Panc1 (cell line): ENCODE data around the gene CLSTN3.
"Not testable (repeated sequence)": the region's sequence is repeated elsewhere in the genome, so short reads cannot be mapped to it uniquely, and the experiment has no call there.

Experiments used
- POLR2AphosphoS5 ChIP-seq: IDR thresholded peaks from 2 replicates; pipeline ENCODE4 v1.6.1; 2012; ENCODE audit warnings: mild to moderate bottlenecking, low read depth, low read length, moderate library complexity
- SIN3A ChIP-seq: IDR thresholded peaks from 2 replicates; pipeline ENCODE4 v1.6.1; 2012; ENCODE audit warnings: low read depth, mild to moderate bottlenecking, low read length, moderate library complexity, borderline replicate concordance; ENCODE audit not compliant: insufficient read depth
- TF ChIP-seq, protein P1 (sequence below): fragments of 450-650 bp; IDR thresholded peaks from 2 replicates; pipeline ENCODE4 v1.5.1; 2017; ENCODE audit warnings: mild to moderate bottlenecking
- TF ChIP-seq, protein P2 (sequence below), 2 experiments: IDR thresholded peaks; 2 replicates each; pipeline ENCODE4 v1.6.1; 2011 to 2012; ENCODE audit warnings: low read depth in 2 of 2, control low read depth in 1 of 2, low read length in 1 of 2, mild to moderate bottlenecking in 1 of 2, moderate library complexity in 1 of 2; ENCODE audit not compliant: insufficient read depth in 1 of 2

DNA sequence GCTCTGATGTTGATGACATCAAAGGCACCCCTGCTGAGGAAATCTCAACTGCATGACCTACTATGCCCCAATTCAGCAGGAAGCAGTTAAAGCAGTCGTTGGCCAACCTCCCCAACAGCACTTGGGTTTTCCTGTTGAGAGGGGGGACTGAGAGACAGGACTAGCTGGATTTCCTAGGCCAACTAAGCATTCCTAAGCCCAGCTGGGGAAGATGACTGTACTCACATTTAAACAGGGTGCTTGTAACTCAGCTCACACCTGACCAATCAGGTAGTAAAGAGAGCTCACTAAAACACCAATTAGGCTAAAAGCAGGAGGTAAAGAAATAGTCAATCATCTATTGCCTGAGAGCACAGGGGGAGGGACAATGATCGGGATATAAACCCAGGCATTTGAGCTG lies 55.9 kb downstream of the CLSTN3 start:
- TF ChIP-seq, protein P1, sequence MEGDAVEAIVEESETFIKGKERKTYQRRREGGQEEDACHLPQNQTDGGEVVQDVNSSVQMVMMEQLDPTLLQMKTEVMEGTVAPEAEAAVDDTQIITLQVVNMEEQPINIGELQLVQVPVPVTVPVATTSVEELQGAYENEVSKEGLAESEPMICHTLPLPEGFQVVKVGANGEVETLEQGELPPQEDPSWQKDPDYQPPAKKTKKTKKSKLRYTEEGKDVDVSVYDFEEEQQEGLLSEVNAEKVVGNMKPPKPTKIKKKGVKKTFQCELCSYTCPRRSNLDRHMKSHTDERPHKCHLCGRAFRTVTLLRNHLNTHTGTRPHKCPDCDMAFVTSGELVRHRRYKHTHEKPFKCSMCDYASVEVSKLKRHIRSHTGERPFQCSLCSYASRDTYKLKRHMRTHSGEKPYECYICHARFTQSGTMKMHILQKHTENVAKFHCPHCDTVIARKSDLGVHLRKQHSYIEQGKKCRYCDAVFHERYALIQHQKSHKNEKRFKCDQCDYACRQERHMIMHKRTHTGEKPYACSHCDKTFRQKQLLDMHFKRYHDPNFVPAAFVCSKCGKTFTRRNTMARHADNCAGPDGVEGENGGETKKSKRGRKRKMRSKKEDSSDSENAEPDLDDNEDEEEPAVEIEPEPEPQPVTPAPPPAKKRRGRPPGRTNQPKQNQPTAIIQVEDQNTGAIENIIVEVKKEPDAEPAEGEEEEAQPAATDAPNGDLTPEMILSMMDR, result not testable (repeated sequence)
- TF ChIP-seq, protein P2, sequence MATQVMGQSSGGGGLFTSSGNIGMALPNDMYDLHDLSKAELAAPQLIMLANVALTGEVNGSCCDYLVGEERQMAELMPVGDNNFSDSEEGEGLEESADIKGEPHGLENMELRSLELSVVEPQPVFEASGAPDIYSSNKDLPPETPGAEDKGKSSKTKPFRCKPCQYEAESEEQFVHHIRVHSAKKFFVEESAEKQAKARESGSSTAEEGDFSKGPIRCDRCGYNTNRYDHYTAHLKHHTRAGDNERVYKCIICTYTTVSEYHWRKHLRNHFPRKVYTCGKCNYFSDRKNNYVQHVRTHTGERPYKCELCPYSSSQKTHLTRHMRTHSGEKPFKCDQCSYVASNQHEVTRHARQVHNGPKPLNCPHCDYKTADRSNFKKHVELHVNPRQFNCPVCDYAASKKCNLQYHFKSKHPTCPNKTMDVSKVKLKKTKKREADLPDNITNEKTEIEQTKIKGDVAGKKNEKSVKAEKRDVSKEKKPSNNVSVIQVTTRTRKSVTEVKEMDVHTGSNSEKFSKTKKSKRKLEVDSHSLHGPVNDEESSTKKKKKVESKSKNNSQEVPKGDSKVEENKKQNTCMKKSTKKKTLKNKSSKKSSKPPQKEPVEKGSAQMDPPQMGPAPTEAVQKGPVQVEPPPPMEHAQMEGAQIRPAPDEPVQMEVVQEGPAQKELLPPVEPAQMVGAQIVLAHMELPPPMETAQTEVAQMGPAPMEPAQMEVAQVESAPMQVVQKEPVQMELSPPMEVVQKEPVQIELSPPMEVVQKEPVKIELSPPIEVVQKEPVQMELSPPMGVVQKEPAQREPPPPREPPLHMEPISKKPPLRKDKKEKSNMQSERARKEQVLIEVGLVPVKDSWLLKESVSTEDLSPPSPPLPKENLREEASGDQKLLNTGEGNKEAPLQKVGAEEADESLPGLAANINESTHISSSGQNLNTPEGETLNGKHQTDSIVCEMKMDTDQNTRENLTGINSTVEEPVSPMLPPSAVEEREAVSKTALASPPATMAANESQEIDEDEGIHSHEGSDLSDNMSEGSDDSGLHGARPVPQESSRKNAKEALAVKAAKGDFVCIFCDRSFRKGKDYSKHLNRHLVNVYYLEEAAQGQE (IDR thresholded peaks at IDR 0.05; ENCODE audit: insufficient read depth in 1 of 2, low read depth in 2 of 2, low read length in 1 of 2), result not testable (repeated sequence)
- not testable (repeated sequence) for TF ChIP-seq POLR2AphosphoS5, SIN3A
